ENCODE data around the gene FRMD3.

FRMD3 gene

GRCh38 chr9:83466351-83466750, 71.8 kb downstream of the FRMD3 start:
- no peak for DNase-seq (ENCODE audit: low read depth, low spot score)
- peaks cover 1% of the 10 kb centered on the region; the same call in 1 of the 2 replicates for H3K4me1 ChIP-seq (ENCODE audit: control insufficient read depth, insufficient read depth, low read length)
- H3K27me3 ChIP-seq (ENCODE audit: control insufficient read depth, insufficient read depth, low read length), result no peaks in the 10 kb centered on the region
- H3K36me3 ChIP-seq (ENCODE audit: control insufficient read depth, insufficient read depth, low read length), result no peaks in the 10 kb centered on the region
- no CpG with 5 or more reads among the region's 6 CpGs for WGBS (ENCODE audit: insufficient coverage, insufficient read length)
- H3K27ac ChIP-seq (ENCODE audit: low read length), result no peak overlapping the region
- H3K9me3 ChIP-seq (ENCODE audit: control insufficient read depth, insufficient read depth, low read length), result no peaks in the 10 kb centered on the region
- no peak overlapping the region for H3K4me3 ChIP-seq (ENCODE audit: low read length)

GRCh38 chr9:83459830-83460229, 78.4 kb downstream of the FRMD3 start:
- Histone ChIP-seq H3K36me3 (ENCODE audit: control insufficient read depth, insufficient read depth, low read length) (no peaks in the 10 kb centered on the region), H3K4me1 (ENCODE audit: control insufficient read depth, insufficient read depth, low read length) (no peaks in the 10 kb centered on the region), H3K9me3 (ENCODE audit: control insufficient read depth, insufficient read depth, low read length) (no peaks in the 10 kb centered on the region), H3K27ac (ENCODE audit: low read length) (no peak overlapping the region), H3K27me3 (ENCODE audit: control insufficient read depth, insufficient read depth, low read length) (no peaks in the 10 kb centered on the region), H3K4me3 (ENCODE audit: low read length) (no peak overlapping the region)
- DNase-seq (ENCODE audit: low read depth, low spot score), result no peak
- WGBS (ENCODE audit: insufficient coverage, insufficient read length), result no CpG with 5 or more reads among the region's 4 CpGs

- no CpG with 5 or more reads among the region's 2 CpGs for WGBS (ENCODE audit: insufficient coverage, insufficient read length)
- Histone ChIP-seq H3K27me3 (ENCODE audit: control insufficient read depth, insufficient read depth, low read length) (no peaks in the 10 kb centered on the region), H3K36me3 (ENCODE audit: control insufficient read depth, insufficient read depth, low read length) (no peaks in the 10 kb centered on the region), H3K9me3 (ENCODE audit: control insufficient read depth, insufficient read depth, low read length) (no peaks in the 10 kb centered on the region), H3K4me3 (ENCODE audit: low read length) (no peak overlapping the region), H3K4me1 (ENCODE audit: control insufficient read depth, insufficient read depth, low read length) (no peaks in the 10 kb centered on the region), H3K27ac (ENCODE audit: low read length) (no peak overlapping the region)
- DNase-seq (ENCODE audit: low read depth, low spot score), result no peak
Measured at GRCh38 chr9:83458530-83458929, 79.7 kb downstream of the FRMD3 start.

GRCh38 chr9:83457005-83457404, 81.2 kb downstream of the FRMD3 start:
- Histone ChIP-seq H3K9me3 (ENCODE audit: control insufficient read depth, insufficient read depth, low read length) (no peaks in the 10 kb centered on the region), H3K4me3 (ENCODE audit: low read length) (no peak overlapping the region), H3K27ac (ENCODE audit: low read length) (no peak overlapping the region), H3K36me3 (ENCODE audit: control insufficient read depth, insufficient read depth, low read length) (no peaks in the 10 kb centered on the region), H3K27me3 (ENCODE audit: control insufficient read depth, insufficient read depth, low read length) (no peaks in the 10 kb centered on the region), H3K4me1 (ENCODE audit: control insufficient read depth, insufficient read depth, low read length) (no peaks in the 10 kb centered on the region)
- no CpG with 5 or more reads among the region's 3 CpGs for WGBS (ENCODE audit: insufficient coverage, insufficient read length)
- no peak for DNase-seq (ENCODE audit: low read depth, low spot score)

- Histone ChIP-seq H3K9me3 (ENCODE audit: control insufficient read depth, insufficient read depth, low read length) (no peaks in the 10 kb centered on the region), H3K4me1 (ENCODE audit: control insufficient read depth, insufficient read depth, low read length) (no peaks in the 10 kb centered on the region), H3K36me3 (ENCODE audit: control insufficient read depth, insufficient read depth, low read length) (no peaks in the 10 kb centered on the region), H3K27ac (ENCODE audit: low read length) (no peak overlapping the region), H3K27me3 (ENCODE audit: control insufficient read depth, insufficient read depth, low read length) (no peaks in the 10 kb centered on the region), H3K4me3 (ENCODE audit: low read length) (no peak overlapping the region)
- no peak for DNase-seq (ENCODE audit: low read depth, low spot score)
- WGBS (ENCODE audit: insufficient coverage, insufficient read length), result no CpG with 5 or more reads among the region's 2 CpGs
Measured at GRCh38 chr9:83456226-83456625, 82.0 kb downstream of the FRMD3 start.

- no peak for DNase-seq (ENCODE audit: low read depth, low spot score)
- no peaks in the 10 kb centered on the region for H3K27me3 ChIP-seq (ENCODE audit: control insufficient read depth, insufficient read depth, low read length)
- H3K27ac ChIP-seq (ENCODE audit: low read length), result no peak overlapping the region
- no peaks in the 10 kb centered on the region for H3K9me3 ChIP-seq (ENCODE audit: control insufficient read depth, insufficient read depth, low read length)
- H3K36me3 ChIP-seq (ENCODE audit: control insufficient read depth, insufficient read depth, low read length), result no peaks in the 10 kb centered on the region
- H3K4me3 ChIP-seq (ENCODE audit: low read length), result no peak overlapping the region
- H3K4me1 ChIP-seq (ENCODE audit: control insufficient read depth, insufficient read depth, low read length), result no peaks in the 10 kb centered on the region
Measured at GRCh38 chr9:83454076-83454475, 84.1 kb downstream of the FRMD3 start.

- Histone ChIP-seq H3K27ac (ENCODE audit: low read length) (no peak overlapping the region), H3K27me3 (ENCODE audit: control insufficient read depth, insufficient read depth, low read length) (no peaks in the 10 kb centered on the region), H3K36me3 (ENCODE audit: control insufficient read depth, insufficient read depth, low read length) (no peaks in the 10 kb centered on the region), H3K9me3 (ENCODE audit: control insufficient read depth, insufficient read depth, low read length) (no peaks in the 10 kb centered on the region), H3K4me1 (ENCODE audit: control insufficient read depth, insufficient read depth, low read length) (no peaks in the 10 kb centered on the region), H3K4me3 (ENCODE audit: low read length) (no peak overlapping the region)
- no peak for DNase-seq (ENCODE audit: low read depth, low spot score)
- WGBS (ENCODE audit: insufficient coverage, insufficient read length), result no CpG with 5 or more reads among the region's 4 CpGs
Measured at GRCh38 chr9:83451308-83451707, 86.9 kb downstream of the FRMD3 start.

- WGBS (ENCODE audit: insufficient coverage, insufficient read length), result no CpG with 5 or more reads among the region's 6 CpGs
- Histone ChIP-seq H3K27me3 (ENCODE audit: control insufficient read depth, insufficient read depth, low read length) (no peaks in the 10 kb centered on the region), H3K9me3 (ENCODE audit: control insufficient read depth, insufficient read depth, low read length) (no peaks in the 10 kb centered on the region), H3K27ac (ENCODE audit: low read length) (no peak overlapping the region), H3K4me3 (ENCODE audit: low read length) (no peak overlapping the region), H3K36me3 (ENCODE audit: control insufficient read depth, insufficient read depth, low read length) (no peaks in the 10 kb centered on the region), H3K4me1 (ENCODE audit: control insufficient read depth, insufficient read depth, low read length) (no peaks in the 10 kb centered on the region)
- no peak for DNase-seq (ENCODE audit: low read depth, low spot score)
Measured at GRCh38 chr9:83449983-83450382, 88.2 kb downstream of the FRMD3 start.

GRCh38 chr9:83449166-83449565, 89.0 kb downstream of the FRMD3 start:
- Histone ChIP-seq H3K27me3 (ENCODE audit: control insufficient read depth, insufficient read depth, low read length) (no peaks in the 10 kb centered on the region), H3K36me3 (ENCODE audit: control insufficient read depth, insufficient read depth, low read length) (no peaks in the 10 kb centered on the region), H3K4me3 (ENCODE audit: low read length) (no peak overlapping the region), H3K27ac (ENCODE audit: low read length) (no peak overlapping the region), H3K4me1 (ENCODE audit: control insufficient read depth, insufficient read depth, low read length) (no peaks in the 10 kb centered on the region), H3K9me3 (ENCODE audit: control insufficient read depth, insufficient read depth, low read length) (no peaks in the 10 kb centered on the region)
- DNase-seq (ENCODE audit: low read depth, low spot score), result no peak
- no CpG with 5 or more reads among the region's 5 CpGs for WGBS (ENCODE audit: insufficient coverage, insufficient read length)

- no peak for DNase-seq (ENCODE audit: low read depth, low spot score)
- Histone ChIP-seq H3K4me3 (ENCODE audit: low read length) (no peak overlapping the region), H3K4me1 (ENCODE audit: control insufficient read depth, insufficient read depth, low read length) (no peaks in the 10 kb centered on the region), H3K27me3 (ENCODE audit: control insufficient read depth, insufficient read depth, low read length) (no peaks in the 10 kb centered on the region), H3K27ac (ENCODE audit: low read length) (no peak overlapping the region), H3K36me3 (ENCODE audit: control insufficient read depth, insufficient read depth, low read length) (no peaks in the 10 kb centered on the region), H3K9me3 (ENCODE audit: control insufficient read depth, insufficient read depth, low read length) (no peaks in the 10 kb centered on the region)
- WGBS (ENCODE audit: insufficient coverage, insufficient read length), result no CpG with 5 or more reads among the region's 5 CpGs
Measured at GRCh38 chr9:83448626-83449025, 89.6 kb downstream of the FRMD3 start.

- no peak overlapping the region for H3K27ac ChIP-seq (ENCODE audit: low read length)
- no peak for DNase-seq (ENCODE audit: low read depth, low spot score)
- H3K36me3 ChIP-seq (ENCODE audit: control insufficient read depth, insufficient read depth, low read length), result no peaks in the 10 kb centered on the region
- H3K4me1 ChIP-seq (ENCODE audit: control insufficient read depth, insufficient read depth, low read length), result no peaks in the 10 kb centered on the region
- H3K4me3 ChIP-seq (ENCODE audit: low read length), result no peak overlapping the region
- no peaks in the 10 kb centered on the region for H3K27me3 ChIP-seq (ENCODE audit: control insufficient read depth, insufficient read depth, low read length)
- no peaks in the 10 kb centered on the region for H3K9me3 ChIP-seq (ENCODE audit: control insufficient read depth, insufficient read depth, low read length)
- WGBS (ENCODE audit: insufficient coverage, insufficient read length), result no CpG with 5 or more reads among the region's 8 CpGs
Measured at GRCh38 chr9:83447351-83447750, 90.8 kb downstream of the FRMD3 start.

Measured in iPS DF 6.9 (cell line).